ELF-1 (cell line): ENCODE data around the gene RBMS1.
"Not testable (repeated sequence)": the region's sequence is repeated elsewhere in the genome, so short reads cannot be mapped to it uniquely, and the experiment has no call there.

Source experiments
- DNase-seq: peaks from one replicate; pipeline ENCODE4 v3.0.0-alpha.2; 2016; ENCODE audit warnings: low read depth, low spot score

RBMS1 gene

GRCh38 chr2:160469621-160470204 is 23.9 kb downstream of the RBMS1 start:
- no peak for DNase-seq

GRCh38 chr2:160469164-160469563 is 24.4 kb downstream of the RBMS1 start:
- peak; percentile 85 for DNase-seq

GRCh38 chr2:160467086-160467485 is 26.5 kb downstream of the RBMS1 start:
- no peak for DNase-seq

- DNase-seq = no peak
Measured at GRCh38 chr2:160465406-160465805, 28.2 kb downstream of the RBMS1 start.

GRCh38 chr2:160465002-160465401 is 28.6 kb downstream of the RBMS1 start:
- no peak for DNase-seq

- no peak for DNase-seq
Measured at GRCh38 chr2:160464017-160464416, 29.6 kb downstream of the RBMS1 start.

- DNase-seq = no peak
Measured at GRCh38 chr2:160463245-160463644, 30.4 kb downstream of the RBMS1 start.

- no peak for DNase-seq
Measured at GRCh38 chr2:160460333-160460731, 33.3 kb downstream of the RBMS1 start.

GRCh38 chr2:160459538-160460332 is 33.9 kb downstream of the RBMS1 start:
- DNase-seq = no peak

GRCh38 chr2:160458718-160459453 is 34.7 kb downstream of the RBMS1 start:
- no peak for DNase-seq

- DNase-seq = no peak
Measured at GRCh38 chr2:160457588-160457987, 36.0 kb downstream of the RBMS1 start.

- DNase-seq = no peak
Measured at GRCh38 chr2:160454070-160454797, 39.4 kb downstream of the RBMS1 start.

GRCh38 chr2:160453111-160453820 is 40.3 kb downstream of the RBMS1 start:
- DNase-seq = no peak

GRCh38 chr2:160450486-160450885 is 43.1 kb downstream of the RBMS1 start:
- DNase-seq = no peak

GRCh38 chr2:160448821-160449220 is 44.8 kb downstream of the RBMS1 start:
- DNase-seq = not testable (repeated sequence)

- DNase-seq = no peak
Measured at GRCh38 chr2:160445673-160446072, 47.9 kb downstream of the RBMS1 start.

- DNase-seq = no peak
Measured at GRCh38 chr2:160442603-160443002, 51.0 kb downstream of the RBMS1 start.

- no peak for DNase-seq
Measured at GRCh38 chr2:160440888-160441287, 52.7 kb downstream of the RBMS1 start.

GRCh38 chr2:160439038-160439437 is 54.6 kb downstream of the RBMS1 start:
- DNase-seq = not testable (repeated sequence)

- no peak for DNase-seq
Measured at GRCh38 chr2:160437273-160437672, 56.3 kb downstream of the RBMS1 start.

GRCh38 chr2:160434254-160434948 is 59.2 kb downstream of the RBMS1 start:
- no peak for DNase-seq
